IMR-90 (cell line): ENCODE measurements around the gene FAM110A. TPM values are rescaled to one million over a fixed set of nuclear protein-coding genes. Genes with fewer than 3 reads are reported as not detected.

Source experiments
- ATAC-seq: fragments of 200-7000 bp; cut with Tn5 transposase; 2 replicates; pipeline ENCODE4 v1.9.1; 2020; ENCODE audit warnings: low read depth, mild to moderate bottlenecking, moderate library complexity
- BruUV-seq: library from RNA; stranded (reverse); fragments of 400-500 nt; replicated peaks from 2 replicates; lab custom pipeline; 2021; lab: Mats Ljungman, UMichigan
- CTCF ChIA-PET: fragments of 300-600 bp; formaldehyde crosslinking; extraction: SDS; loops from one replicate; lab custom pipeline; 2021; ENCODE audit warnings: antibody characterized with exemption; lab: Yijun Ruan, JAX
- POLR2A ChIA-PET: fragments of 300-600 bp; sonication (Branson Sonifier 250); formaldehyde crosslinking; loops from one replicate; lab custom pipeline; 2022; ENCODE audit warnings: antibody characterized with exemption; ENCODE audit not compliant: unreplicated experiment; lab: Charles Lee
- DNase-seq: peaks from one replicate; pipeline ENCODE4 v3.0.0; 2013
- H2AFZ ChIP-seq: replicated peaks from 2 replicates; pipeline ENCODE3; 2013; ENCODE audit warnings: low read length, mild to moderate bottlenecking; ENCODE audit not compliant: poor library complexity
- H2AK5ac ChIP-seq: 2 replicates; pipeline ENCODE4 v1.6.1; 2013; ENCODE audit warnings: low read depth, low read length, inconsistent platforms
- H2AK9ac ChIP-seq: replicated peaks from 2 replicates; pipeline ENCODE3; 2013; ENCODE audit warnings: mild to moderate bottlenecking, low read depth, low read length, moderate library complexity; ENCODE audit not compliant: poor library complexity
- H2BK120ac ChIP-seq: 2 replicates; pipeline ENCODE4 v1.6.1; 2013; ENCODE audit warnings: low read depth, low read length, inconsistent platforms
- H2BK15ac ChIP-seq: 3 replicates; pipeline ENCODE4 v1.6.1; 2013; ENCODE audit warnings: low read depth, low read length, inconsistent platforms
- H2BK20ac ChIP-seq: 2 replicates; pipeline ENCODE4 v1.6.1; 2013; ENCODE audit warnings: low read depth, mild to moderate bottlenecking, inconsistent platforms, low read length, moderate library complexity
- H2BK5ac ChIP-seq: 2 replicates; pipeline ENCODE4 v1.6.1; 2013; ENCODE audit warnings: mild to moderate bottlenecking, low read depth, low read length, inconsistent platforms; ENCODE audit not compliant: poor library complexity, severe bottlenecking
- H3K14ac ChIP-seq: replicated peaks from 2 replicates; pipeline ENCODE4 v1.6.1; 2013; ENCODE audit warnings: low read depth, low read length, inconsistent platforms
- H3K18ac ChIP-seq: 2 replicates; pipeline ENCODE4 v1.6.1; 2013; ENCODE audit warnings: low read depth, low read length, control low read depth
- H3K23ac ChIP-seq: 2 replicates; pipeline ENCODE4 v1.6.1; 2013; ENCODE audit warnings: low read depth, low read length, inconsistent platforms
- H3K27ac ChIP-seq: 2 replicates; pipeline ENCODE4 v1.5.1; 2013; ENCODE audit warnings: mild to moderate bottlenecking, control low read depth, low read length; ENCODE audit not compliant: insufficient read depth
- H3K27me3 ChIP-seq: 2 replicates; pipeline ENCODE4 v1.6.1; 2013; ENCODE audit warnings: low read length; ENCODE audit not compliant: control insufficient read depth, insufficient read depth
- H3K36me3 ChIP-seq: 2 replicates; pipeline ENCODE4 v1.6.1; 2013; ENCODE audit warnings: low read length, mixed read lengths; ENCODE audit not compliant: control insufficient read depth, insufficient read depth
- H3K4ac ChIP-seq: 2 replicates; pipeline ENCODE4 v1.6.1; 2013; ENCODE audit warnings: low read depth, low read length, inconsistent platforms
- H3K4me1 ChIP-seq: 2 replicates; pipeline ENCODE4 v1.6.1; 2013; ENCODE audit warnings: low read length, mixed read lengths; ENCODE audit not compliant: control insufficient read depth, insufficient read depth
- H3K4me2 ChIP-seq: 2 replicates; pipeline ENCODE4 v1.6.1; 2013; ENCODE audit warnings: low read depth, mild to moderate bottlenecking, control low read depth, low read length, moderate library complexity
- H3K4me3 ChIP-seq: 2 replicates; pipeline ENCODE4 v1.5.1; 2013; ENCODE audit warnings: low read depth, mild to moderate bottlenecking, control low read depth, low read length, moderate library complexity; ENCODE audit not compliant: insufficient read depth
- H3K56ac ChIP-seq: 2 replicates; pipeline ENCODE4 v1.6.1; 2013; ENCODE audit warnings: low read length, inconsistent platforms; ENCODE audit not compliant: insufficient read depth; ENCODE audit errors: extremely low read depth
- H3K79me1 ChIP-seq, 2 experiments: 2 replicates each; pipeline ENCODE4 v1.6.1; 2013; ENCODE audit warnings: low read length in 2 of 2, inconsistent platforms in 1 of 2, low read depth in 1 of 2
- H3K9ac ChIP-seq: 2 replicates; pipeline ENCODE4 v1.6.1; 2013; ENCODE audit warnings: low read depth, low read length, control low read depth
- H3K9me1 ChIP-seq: 2 replicates; pipeline ENCODE4 v1.6.1; 2013; ENCODE audit warnings: low read length, inconsistent platforms; ENCODE audit not compliant: insufficient read depth
- H3K9me3 ChIP-seq: 2 replicates; pipeline ENCODE4 v1.6.1; 2013; ENCODE audit warnings: low read length; ENCODE audit not compliant: control insufficient read depth, insufficient read depth
- H4K20me1 ChIP-seq: 2 replicates; pipeline ENCODE4 v1.6.1; 2013; ENCODE audit warnings: low read length, inconsistent platforms; ENCODE audit not compliant: insufficient read depth
- H4K5ac ChIP-seq: 2 replicates; pipeline ENCODE4 v1.6.1; 2013; ENCODE audit warnings: mild to moderate bottlenecking, low read depth, low read length, control low read depth
- H4K8ac ChIP-seq, 2 experiments: 2 replicates each; pipeline ENCODE4 v1.6.1; 2013; ENCODE audit warnings: low read depth in 2 of 2, low read length in 2 of 2, control low read depth in 1 of 2, inconsistent platforms in 1 of 2
- H4K91ac ChIP-seq: 2 replicates; pipeline ENCODE4 v1.6.1; 2013; ENCODE audit warnings: low read depth, low read length, inconsistent platforms; ENCODE audit not compliant: insufficient read depth
- BHLHE40 ChIP-seq: fragments of 150-350 bp; IDR thresholded peaks from 2 replicates; pipeline ENCODE4 v1.6.1; 2016; ENCODE audit warnings: mild to moderate bottlenecking, low read depth, low read length
- CHD1 ChIP-seq: IDR thresholded peaks from 2 replicates; pipeline ENCODE4 v1.6.1; 2012; ENCODE audit warnings: low read depth, low read length, improper control_type of control experiment
- CTCF ChIP-seq: conservative IDR thresholded peaks from 2 replicates; pipeline ENCODE4 v1.5.1; 2012; ENCODE audit warnings: mild to moderate bottlenecking, low read depth, low read length, improper control_type of control experiment
- ELK1 ChIP-seq: fragments of 150-350 bp; IDR thresholded peaks from 2 replicates; pipeline ENCODE4 v1.6.1; 2016; ENCODE audit warnings: low read depth, mild to moderate bottlenecking, low read length, moderate library complexity, borderline replicate concordance
- MAFK ChIP-seq: IDR thresholded peaks from 2 replicates; pipeline ENCODE4 v1.6.1; 2012; ENCODE audit warnings: low read depth, low read length, improper control_type of control experiment
- MXI1 ChIP-seq: IDR thresholded peaks from 2 replicates; pipeline ENCODE4 v1.6.1; 2012; ENCODE audit warnings: low read depth, mild to moderate bottlenecking, low read length, moderate library complexity, borderline replicate concordance
- NFE2L2 ChIP-seq: fragments of 150-350 bp; IDR thresholded peaks from 2 replicates; pipeline ENCODE4 v1.6.1; 2016; ENCODE audit warnings: low read depth, mild to moderate bottlenecking, low read length
- RAD21 ChIP-seq: IDR thresholded peaks from 2 replicates; pipeline ENCODE4 v1.6.1; 2012; ENCODE audit warnings: low read length, improper control_type of control experiment
- RCOR1 ChIP-seq: IDR thresholded peaks from 2 replicates; pipeline ENCODE4 v1.6.1; 2012; ENCODE audit warnings: mild to moderate bottlenecking, low read length, improper control_type of control experiment; ENCODE audit not compliant: insufficient replicate concordance
- RFX5 ChIP-seq: IDR thresholded peaks from 2 replicates; pipeline ENCODE4 v1.8.0; 2012; ENCODE audit warnings: low read depth, mild to moderate bottlenecking, low read length, moderate library complexity
- USF2 ChIP-seq: fragments of 150-350 bp; IDR thresholded peaks from 2 replicates; pipeline ENCODE4 v1.6.1; 2017; ENCODE audit warnings: mild to moderate bottlenecking, antibody characterized with exemption, low read length, low read depth
- WGBS, 2 experiments: methylation state at CpG; one replicate each; pipeline versions ENCODE4 v1.1.5 to v1.1.7; 2013; ENCODE audit warnings: missing lambda C conversion rate in 2 of 2; ENCODE audit not compliant: insufficient read length in 1 of 2; ENCODE audit errors: extremely low coverage in 2 of 2; 5-methylcytosine and 5-hydroxymethylcytosine counted together
- dilution Hi-C: fragments of 300-500 bp; cut with HindIII; formaldehyde crosslinking; loops from one replicate; pipeline ENCODE4 v1.14.3; 2018; ENCODE audit warnings: low sequenced_read_pairs; ENCODE audit not compliant: unreplicated experiment
- in situ Hi-C: fragments of 300-500 bp; cut with MboI; formaldehyde crosslinking; loops from 3 replicates; pipeline ENCODE4 v1.14.3; 2019; ENCODE audit warnings: low sequenced_read_pairs, inconsistent platforms, mixed read lengths
- intact Hi-C: fragments of 100-400 bp; cut with micrococcal nuclease; formaldehyde crosslinking; loops from 2 replicates; pipeline ENCODE4 v1.10.0; 2022
- polyA plus RNA-seq, 3 experiments: library from polyadenylated mRNA; depleted of rRNA; stranded (reverse); fragments of >200 nt; gene quantifications; 2 replicates each; pipeline ENCODE4 v1.2.3, GENCODE V29; 2012; ENCODE audit warnings: low replicate concordance in 1 of 3
- total RNA-seq: library from RNA; depleted of rRNA; stranded (reverse); fragments of >200 nt; gene quantifications from 2 replicates; pipeline ENCODE4 v1.2.3, GENCODE V29; 2012

FAM110A gene
- total and polyA plus RNA-seq, 2 of the 4 experiments (the other 2 are of a cell fraction) = 0.36 to 3.6 TPM

DNA sequence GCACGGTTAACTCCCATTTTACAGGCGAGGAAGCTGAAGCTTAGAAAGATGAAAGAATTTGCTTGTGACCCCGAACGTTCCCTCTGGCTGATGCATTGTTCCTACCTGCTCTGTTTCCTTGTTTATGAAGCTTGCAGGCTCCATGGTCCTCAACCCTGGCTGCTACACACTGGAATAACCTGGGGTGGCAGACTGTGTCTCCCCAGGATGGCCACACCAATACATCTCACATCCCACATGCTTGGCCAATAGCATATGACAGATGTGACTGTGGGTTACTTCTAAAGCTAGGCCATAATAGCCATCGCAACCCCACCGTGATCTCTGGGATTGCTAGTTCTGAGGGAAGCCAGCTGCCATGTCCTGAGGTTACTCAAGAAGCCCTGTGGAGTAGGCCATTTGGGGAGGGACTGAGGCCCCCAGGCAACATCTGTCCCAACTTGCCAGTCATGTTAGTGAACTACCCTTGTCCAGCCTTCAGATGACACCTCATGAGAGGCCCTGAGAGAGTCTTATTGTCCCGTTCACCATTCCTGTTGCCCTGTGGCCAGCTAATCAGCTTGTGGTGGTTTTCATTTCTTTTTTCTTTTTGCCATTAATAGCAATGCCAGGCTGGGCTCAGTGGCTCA lies 6.7 kb upstream of the FAM110A start:
- no peaks in the 10 kb centered on the region for H4K20me1 ChIP-seq
- no peak overlapping the region for H2AK9ac ChIP-seq
- intact Hi-C loops = no loop called here
- no peak overlapping the region for H2BK5ac ChIP-seq
- no peak overlapping the region for H2BK15ac ChIP-seq
- no peak overlapping the region for H3K18ac ChIP-seq
- no peak overlapping the region for H3K4ac ChIP-seq
- H2AK5ac ChIP-seq = no peak overlapping the region
- no peaks in the 10 kb centered on the region for H3K79me1 ChIP-seq
- no peak overlapping the region for H4K5ac ChIP-seq
- in situ Hi-C loops = loop anchor here (10.0 kb wide), 1 partner anchor 288 kb away; the partner anchor contains the start of gene PSMF1
- H4K8ac ChIP-seq = no peak overlapping the region
- TF ChIP-seq RAD21 = no peak
- TF ChIP-seq CTCF = no peak
- TF ChIP-seq USF2 = no peak
- no peak for TF ChIP-seq ELK1
- TF ChIP-seq RCOR1 = no peak
- TF ChIP-seq MAFK = no peak
- TF ChIP-seq CHD1 = no peak
- no peak for TF ChIP-seq BHLHE40
- TF ChIP-seq RFX5 = no peak
- TF ChIP-seq MXI1 = no peak
- TF ChIP-seq NFE2L2 = no peak
- no peak overlapping the region for H3K14ac ChIP-seq
- no peak overlapping the region for H3K4me3 ChIP-seq
- H4K91ac ChIP-seq = no peak overlapping the region
- WGBS, 2 experiments = 86% methylated on average over 2 of the region's 7 CpGs; no CpG with 5 or more reads in 1 of the 2 experiments
- dilution Hi-C loops = no loop called here
- H3K23ac ChIP-seq = no peak overlapping the region
- ATAC-seq (no peak), DNase-seq (no peak)
- BruUV-seq = no TSS peak
- ChIA-PET POLR2A (interaction anchor here (0.6 kb wide), 1 partner anchor 283 kb away, joined by 3 read pairs; the partner anchor contains the start of gene CSNK2A1), CTCF (no interaction called here)
- no peak overlapping the region for H2AFZ ChIP-seq
- H3K9me3 ChIP-seq = no peaks in the 10 kb centered on the region
- no peak overlapping the region for H2BK20ac ChIP-seq
- H2BK120ac ChIP-seq = no peak overlapping the region
- no peak overlapping the region for H3K56ac ChIP-seq
- H3K4me2 ChIP-seq = no peak overlapping the region
- H3K9ac ChIP-seq = no peak overlapping the region
- 0 out of 2 replicates have a peak, but pooled peaks cover 4% of the 10 kb centered on the region for H3K4me1 ChIP-seq
- H3K36me3 ChIP-seq = no peaks in the 10 kb centered on the region
- no peaks in the 10 kb centered on the region for H3K27me3 ChIP-seq
- no peak overlapping the region for H3K27ac ChIP-seq
- H3K9me1 ChIP-seq = no peaks in the 10 kb centered on the region
